GM12801 (cell line): ENCODE measurements around the gene KIF3C.

Experiments used
- TF ChIP-seq, protein P1 (sequence below): IDR thresholded peaks from one replicate; pipeline ENCODE4 v1.5.1; 2011; ENCODE audit warnings: control low read depth; ENCODE audit not compliant: insufficient read length; ENCODE audit errors: extremely low read depth

The KIF3C gene

DNA sequence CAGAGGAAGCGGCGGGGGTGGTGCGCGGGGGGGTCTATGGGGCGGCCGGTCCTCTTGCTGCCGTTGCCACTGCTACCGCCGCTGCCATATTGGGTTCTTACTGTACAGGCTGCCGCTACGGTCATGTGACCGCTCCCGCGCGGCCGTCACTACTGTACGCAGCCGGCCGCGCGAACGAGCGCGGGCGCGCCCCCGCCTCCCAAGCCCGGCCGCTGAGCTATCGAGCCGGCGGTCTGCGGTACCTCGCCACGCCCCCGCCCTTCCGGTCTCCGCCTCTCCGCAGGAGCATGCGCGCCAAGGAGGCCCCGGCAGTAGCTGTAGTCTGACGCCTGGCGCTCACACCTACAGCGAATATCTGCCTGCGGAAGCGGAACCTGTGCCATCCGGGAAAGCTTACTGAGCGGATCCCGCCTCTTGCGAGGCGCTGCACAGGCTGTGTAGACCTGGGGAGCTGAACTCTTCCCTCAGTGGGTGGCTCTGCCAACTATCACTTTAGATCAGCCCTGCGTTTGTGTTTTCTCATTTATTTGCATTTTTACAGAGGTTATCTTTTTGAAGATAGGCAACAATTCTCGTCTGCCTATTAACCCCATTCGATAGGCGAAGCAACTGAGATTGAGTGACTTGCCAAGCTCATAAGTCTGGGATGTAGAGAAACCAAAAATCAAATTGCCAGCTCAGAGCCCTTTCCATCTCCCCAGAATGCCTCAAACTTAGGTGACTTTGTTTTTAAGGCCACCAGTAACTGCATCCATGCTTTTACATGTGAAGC, 103.8 kb downstream of the KIF3C start, which contains the start of gene ASXL2:
Gene ASXL2 (minus strand): TSS at position 127 of the 772 bp plus-strand sequence. CDS start 265 bp downstream, outside the sequence.
- TF ChIP-seq, protein P1, sequence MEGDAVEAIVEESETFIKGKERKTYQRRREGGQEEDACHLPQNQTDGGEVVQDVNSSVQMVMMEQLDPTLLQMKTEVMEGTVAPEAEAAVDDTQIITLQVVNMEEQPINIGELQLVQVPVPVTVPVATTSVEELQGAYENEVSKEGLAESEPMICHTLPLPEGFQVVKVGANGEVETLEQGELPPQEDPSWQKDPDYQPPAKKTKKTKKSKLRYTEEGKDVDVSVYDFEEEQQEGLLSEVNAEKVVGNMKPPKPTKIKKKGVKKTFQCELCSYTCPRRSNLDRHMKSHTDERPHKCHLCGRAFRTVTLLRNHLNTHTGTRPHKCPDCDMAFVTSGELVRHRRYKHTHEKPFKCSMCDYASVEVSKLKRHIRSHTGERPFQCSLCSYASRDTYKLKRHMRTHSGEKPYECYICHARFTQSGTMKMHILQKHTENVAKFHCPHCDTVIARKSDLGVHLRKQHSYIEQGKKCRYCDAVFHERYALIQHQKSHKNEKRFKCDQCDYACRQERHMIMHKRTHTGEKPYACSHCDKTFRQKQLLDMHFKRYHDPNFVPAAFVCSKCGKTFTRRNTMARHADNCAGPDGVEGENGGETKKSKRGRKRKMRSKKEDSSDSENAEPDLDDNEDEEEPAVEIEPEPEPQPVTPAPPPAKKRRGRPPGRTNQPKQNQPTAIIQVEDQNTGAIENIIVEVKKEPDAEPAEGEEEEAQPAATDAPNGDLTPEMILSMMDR: no peak

DNA sequence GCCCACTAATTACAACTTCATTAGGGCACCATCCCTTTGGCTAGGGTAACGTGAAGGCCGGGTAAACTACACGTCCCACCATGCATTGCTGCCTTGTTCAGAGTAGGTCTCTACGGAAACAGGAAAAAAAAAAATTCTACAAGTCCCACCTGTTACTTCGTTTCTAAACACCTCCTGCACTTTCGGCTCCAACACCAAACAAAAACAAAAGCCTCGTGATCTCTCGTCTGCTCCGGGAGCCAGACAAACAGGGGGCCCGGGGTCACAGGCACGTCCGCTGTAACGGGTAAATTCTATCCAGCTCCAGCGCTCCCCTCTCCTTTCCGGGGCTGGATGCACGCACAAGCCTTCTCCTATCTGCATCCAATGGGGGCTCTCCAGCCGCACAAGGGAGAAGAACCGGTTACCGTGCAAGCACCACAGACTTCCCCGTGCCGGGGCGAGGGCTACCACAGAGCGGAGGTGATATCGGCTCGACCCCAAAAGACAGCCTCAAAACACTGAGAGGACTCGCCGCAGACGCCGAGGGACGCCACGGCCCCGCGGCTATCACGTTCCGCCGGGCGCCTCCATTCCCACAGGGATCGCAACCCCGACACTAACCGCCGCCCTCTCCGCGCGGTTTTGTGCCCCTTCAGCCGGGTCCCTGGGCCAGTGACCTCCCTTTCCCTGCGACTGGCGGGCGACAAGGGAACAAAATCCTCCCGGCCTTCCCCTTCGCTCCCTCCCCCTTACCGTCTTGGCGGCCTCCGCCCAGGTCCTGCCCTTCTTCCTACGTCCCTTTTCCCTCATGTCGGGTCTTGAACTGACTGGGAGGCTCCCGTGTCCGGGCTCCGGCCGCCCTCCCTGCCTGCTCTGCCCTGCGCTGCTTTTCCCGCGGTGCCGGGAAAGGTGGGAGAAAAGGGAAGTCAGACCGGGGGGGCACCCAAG, 104.6 kb downstream of the KIF3C start:
- TF ChIP-seq, protein P1: no peak
